Activated naive CD4-positive, alpha-beta T cell treated with anti-CD3 and anti-CD28 coated beads, Interleukin-2, amount 50 U/mL, for 72 hours (primary cell): Measurements from ENCODE around the gene FOXO1. TPM values are rescaled to one million over a fixed set of nuclear protein-coding genes. Genes with fewer than 3 reads are reported as not detected.

Experiments
- ATAC-seq, 2 donors: fragments of 150-1000 bp; cut with Tn5 transposase; 2 replicates each; pipeline ENCODE4 v1.10.0; 2021; ENCODE audit warnings: mild to moderate bottlenecking in 2 of 2, moderate library complexity in 2 of 2
- DNase-seq, 2 donors: peaks; one replicate each; pipeline ENCODE4 v3.0.0; 2021 to 2022; ENCODE audit warnings: low spot score in 2 of 2
- H3K27ac Mint-ChIP-seq, 2 donors: one replicate each; pipeline ENCODE4 v1.8.0; 2022; ENCODE audit warnings: mild to moderate bottlenecking in 2 of 2, mixed read lengths in 2 of 2
- H3K36me3 Mint-ChIP-seq, 2 donors: one replicate each; pipeline ENCODE4 v1.8.0; 2022; ENCODE audit warnings: mixed read lengths in 2 of 2
- H3K9me3 Mint-ChIP-seq, 2 donors: one replicate each; pipeline ENCODE4 v1.8.0; 2022; ENCODE audit warnings: mixed read lengths in 2 of 2
- total RNA-seq, 2 donors: library from RNA; stranded (reverse); gene quantifications; one replicate each; pipeline ENCODE4 v1.2.3, GENCODE V29; 2022

Gene FOXO1
- total RNA-seq, 2 donors from 2014 or later, result 40.4 to 57.8 TPM

DNA sequence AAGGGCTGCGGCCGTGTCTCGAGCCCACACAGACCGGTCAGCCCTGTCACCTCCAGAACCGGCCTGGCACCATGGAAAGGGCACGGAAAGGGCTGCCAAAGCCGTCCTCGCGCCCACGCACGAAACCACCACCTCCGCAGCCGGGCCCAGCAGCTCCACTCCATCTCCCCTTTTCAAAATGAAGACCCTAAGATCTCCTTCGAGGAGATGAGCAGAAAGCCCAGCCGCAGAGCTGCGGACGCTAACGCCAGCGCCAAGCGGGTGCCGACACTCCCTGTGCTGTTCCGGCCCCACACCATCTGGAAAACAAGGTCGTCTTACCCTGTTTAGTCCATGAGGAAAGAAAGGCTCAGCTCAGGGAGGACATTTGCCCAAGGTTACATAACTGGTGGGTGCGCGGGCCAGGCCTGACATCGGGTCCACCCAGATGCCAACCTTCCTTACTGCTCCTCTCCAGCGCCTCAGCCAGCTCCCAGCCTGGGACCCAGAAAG is 131.1 kb downstream of the FOXO1 start:
- peak overlapping the region in 1 of 2 donors; percentile 65 for H3K27ac Mint-ChIP-seq

GRCh38 chr13:40534456-40534855 is 132.0 kb downstream of the FOXO1 start:
- ATAC-seq (no peak), DNase-seq (no peak)
- H3K36me3 Mint-ChIP-seq, result peaks cover 0 to 11% of the 10 kb centered on the region in 2 donors
- no peak overlapping the region for H3K27ac Mint-ChIP-seq
- H3K9me3 Mint-ChIP-seq, result peaks cover 0 to 6% of the 10 kb centered on the region in 2 donors

More for the DNA sequence above, 131.1 kb downstream of the FOXO1 start:
- peaks cover 0 to 6% of the 10 kb centered on the region in 2 donors for H3K9me3 Mint-ChIP-seq
- DNase-seq (no peak), ATAC-seq (peak in 1 of 2 donors; percentile 28)
- peaks cover 0 to 8% of the 10 kb centered on the region in 2 donors for H3K36me3 Mint-ChIP-seq

DNA sequence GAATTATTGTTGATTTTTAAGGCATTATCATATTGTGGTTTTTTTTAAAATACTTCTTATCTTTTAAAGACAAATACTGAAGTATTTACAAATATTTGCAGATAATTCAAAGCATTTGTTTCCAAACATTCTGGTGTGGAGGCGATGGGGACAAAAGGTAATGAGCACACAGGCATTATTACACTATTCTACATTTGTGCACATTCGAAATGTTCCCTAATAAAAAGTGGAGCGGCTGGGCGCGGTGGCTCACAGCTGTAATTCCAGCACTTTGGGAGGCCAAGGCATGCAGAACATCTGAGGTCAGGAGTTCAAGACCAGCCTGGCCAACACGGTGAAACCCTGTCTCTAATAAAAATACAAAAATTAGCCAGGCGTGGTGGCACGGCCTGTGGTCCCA is 133.4 kb downstream of the FOXO1 start:
- Mint-ChIP-seq H3K9me3 (peaks cover 1 to 8% of the 10 kb centered on the region in 2 donors), H3K36me3 (peaks cover 0 to 19% of the 10 kb centered on the region in 2 donors), H3K27ac (no peak overlapping the region)
- DNase-seq, result no peak
- no peak for ATAC-seq

DNA sequence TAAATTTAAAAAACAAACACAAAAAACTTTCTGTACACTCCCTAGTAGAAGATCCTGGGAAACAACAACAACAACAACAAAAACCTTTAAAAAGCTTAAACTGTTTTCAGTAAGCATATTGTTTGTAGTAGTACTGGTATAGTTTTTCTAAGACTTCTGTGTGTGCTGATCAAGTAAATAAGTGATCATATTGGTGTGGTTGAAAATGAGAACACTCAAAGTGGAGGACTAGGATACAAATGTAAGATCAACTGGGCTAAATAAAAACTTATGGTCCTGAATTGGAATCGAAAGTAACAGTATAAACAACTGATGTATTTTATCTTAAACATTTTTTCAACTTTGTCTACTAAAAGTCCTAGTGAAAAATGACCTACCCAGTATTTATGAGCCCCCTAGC is 135.5 kb downstream of the FOXO1 start:
- Mint-ChIP-seq H3K36me3 (peaks cover 9 to 33% of the 10 kb centered on the region in 2 donors), H3K9me3 (peaks cover 7 to 11% of the 10 kb centered on the region in 2 donors), H3K27ac (no peak overlapping the region)
- no peak for ATAC-seq
- DNase-seq, result no peak

GRCh38 chr13:40528881-40529280 is 137.6 kb downstream of the FOXO1 start:
- peaks cover 7 to 11% of the 10 kb centered on the region in 2 donors for H3K9me3 Mint-ChIP-seq
- no peak for ATAC-seq
- H3K27ac Mint-ChIP-seq, result no peak overlapping the region
- H3K36me3 Mint-ChIP-seq, result peaks cover 9 to 33% of the 10 kb centered on the region in 2 donors
- no peak for DNase-seq

- DNase-seq (no peak), ATAC-seq (no peak)
- Mint-ChIP-seq H3K9me3 (peaks cover 7 to 11% of the 10 kb centered on the region in 2 donors), H3K36me3 (peaks cover 9 to 33% of the 10 kb centered on the region in 2 donors), H3K27ac (no peak overlapping the region)
These were observed 138.5 kb downstream of the FOXO1 start for GRCh38 chr13:40527914-40528313.

- DNase-seq (no peak), ATAC-seq (no peak)
- peaks cover 16 to 25% of the 10 kb centered on the region in 2 donors for H3K36me3 Mint-ChIP-seq
- H3K27ac Mint-ChIP-seq, result peak overlapping the region; percentile 52 to 72
- peaks cover 7 to 13% of the 10 kb centered on the region in 2 donors for H3K9me3 Mint-ChIP-seq
These were observed 144.2 kb downstream of the FOXO1 start for GRCh38 chr13:40522282-40522681.

DNA sequence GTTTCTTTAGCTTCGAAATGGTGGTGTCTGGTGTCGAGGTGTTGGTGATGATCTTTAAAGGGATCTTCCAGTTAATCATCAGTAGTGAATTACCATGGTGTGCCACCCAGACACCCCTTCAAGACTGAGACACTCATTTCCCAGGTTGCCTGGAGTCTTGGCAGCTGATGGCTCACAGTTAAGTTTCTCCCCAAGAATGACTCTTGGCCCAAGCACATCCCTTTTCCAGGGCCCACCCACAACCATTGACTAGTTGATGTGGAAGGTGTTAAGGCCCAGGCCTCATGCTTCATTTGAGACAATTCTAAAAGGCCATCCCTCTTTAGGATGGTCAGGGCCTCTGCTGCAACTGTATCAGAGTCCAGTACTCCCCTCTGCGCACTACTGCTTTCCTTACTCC is 145.5 kb downstream of the FOXO1 start:
- Mint-ChIP-seq H3K36me3 (peaks cover 15 to 20% of the 10 kb centered on the region in 2 donors), H3K9me3 (peaks cover 7 to 14% of the 10 kb centered on the region in 2 donors), H3K27ac (no peak overlapping the region)
- DNase-seq (no peak), ATAC-seq (no peak)

DNA sequence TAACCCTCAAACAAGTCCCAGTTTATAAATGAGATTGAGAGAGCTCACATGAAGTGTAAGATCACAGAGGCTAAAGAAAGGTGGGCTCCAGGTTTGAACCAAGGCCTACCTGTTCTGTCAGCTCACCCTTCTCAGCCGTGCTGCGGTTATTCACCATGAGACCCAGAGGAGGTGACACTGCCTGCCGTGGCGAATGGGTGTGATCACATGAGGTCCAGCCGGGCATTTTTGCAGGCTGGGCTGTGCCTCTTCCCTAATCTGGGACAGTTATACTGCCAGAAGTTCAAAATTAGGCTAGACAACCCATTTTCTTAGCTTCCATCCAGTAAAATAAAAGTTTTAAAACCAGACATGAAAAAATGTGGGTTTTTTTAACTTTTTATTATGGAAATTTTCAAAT is 146.8 kb downstream of the FOXO1 start:
- Mint-ChIP-seq H3K27ac (peak overlapping the region in 1 of 2 donors; percentile 29), H3K36me3 (peaks cover 15 to 25% of the 10 kb centered on the region in 2 donors), H3K9me3 (peaks cover 7 to 18% of the 10 kb centered on the region in 2 donors)
- no peak for ATAC-seq
- no peak for DNase-seq

DNA sequence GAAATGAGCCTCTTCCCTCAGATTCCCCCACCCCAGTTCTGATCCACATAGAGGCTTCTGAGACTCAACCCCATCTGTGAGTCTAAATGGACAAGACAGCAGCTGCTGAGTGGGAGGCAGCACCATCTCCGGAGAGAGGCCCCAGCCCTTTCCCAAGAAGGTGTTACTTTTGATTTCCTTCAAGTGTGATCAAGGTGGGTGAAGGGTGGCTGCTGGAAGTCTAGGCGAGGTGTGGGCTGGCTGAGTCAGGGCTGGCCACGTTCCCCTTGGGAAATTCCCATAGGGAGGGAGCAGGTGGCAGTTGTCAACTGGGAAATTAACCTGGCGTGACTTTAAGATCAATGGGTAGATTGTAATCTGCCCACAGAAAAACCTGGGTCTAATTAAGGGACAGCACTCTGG is 148.0 kb downstream of the FOXO1 start:
- ATAC-seq (peak; percentile 77 to 79), DNase-seq (peak; percentile 66 to 88)
- Mint-ChIP-seq H3K36me3 (peaks cover 15 to 33% of the 10 kb centered on the region in 2 donors), H3K9me3 (peaks cover 7 to 18% of the 10 kb centered on the region in 2 donors), H3K27ac (peak overlapping the region; percentile 96)

DNA sequence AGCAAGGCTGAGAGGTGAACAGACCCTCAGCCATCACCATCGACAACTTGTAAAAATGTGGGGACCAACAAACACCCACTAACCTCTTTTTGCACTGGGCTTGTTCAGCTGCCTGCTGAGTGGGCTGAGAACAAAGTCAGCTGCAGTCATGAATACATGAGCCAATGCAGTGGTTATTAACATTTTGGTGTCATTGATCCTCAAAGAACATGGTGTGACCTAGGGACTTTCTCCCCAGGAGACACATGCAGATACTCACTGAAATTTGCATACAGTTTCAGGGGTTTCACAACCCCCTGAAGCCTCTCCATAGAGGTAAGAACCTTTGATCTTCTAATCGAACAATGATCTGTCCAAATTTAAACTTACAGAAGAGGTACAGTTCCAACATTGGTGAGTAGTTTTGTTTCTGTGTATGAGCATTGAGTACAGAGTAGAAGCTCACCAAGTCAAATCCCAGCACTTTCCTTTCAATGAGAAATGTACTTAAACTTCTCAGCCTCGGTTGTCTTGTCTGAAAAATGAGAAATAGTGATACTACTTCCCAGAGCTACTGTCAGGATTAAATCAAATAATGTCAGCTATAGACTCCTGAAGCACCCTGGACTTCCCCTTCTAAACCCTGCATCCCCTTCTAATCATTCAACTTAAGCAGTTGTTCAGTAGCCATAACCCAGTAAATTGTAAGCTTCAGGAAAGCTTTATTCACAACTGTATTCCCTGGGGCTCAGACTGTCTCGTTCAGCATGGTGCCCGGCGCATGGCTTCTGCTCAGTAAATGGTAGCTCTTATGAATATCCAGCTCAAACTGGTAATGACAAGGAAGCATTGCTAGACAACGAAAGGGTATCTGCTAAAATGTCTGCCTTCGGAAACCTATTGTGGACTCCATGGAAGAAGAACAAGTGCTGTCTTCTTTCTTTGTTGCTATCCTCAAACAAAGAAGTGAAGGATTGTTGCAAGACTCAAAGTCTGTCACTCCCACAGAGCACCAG is 148.7 kb downstream of the FOXO1 start:
- peaks cover 7 to 18% of the 10 kb centered on the region in 2 donors for H3K9me3 Mint-ChIP-seq
- H3K27ac Mint-ChIP-seq, result peak overlapping the region; percentile 96
- peak in 1 of 2 donors; percentile 35 for DNase-seq
- H3K36me3 Mint-ChIP-seq, result peaks cover 15 to 33% of the 10 kb centered on the region in 2 donors
- peak; percentile 74 to 78 for ATAC-seq

- Mint-ChIP-seq H3K36me3 (peaks cover under 1 to 18% of the 10 kb centered on the region in 2 donors), H3K9me3 (peaks cover 0 to 7% of the 10 kb centered on the region in 2 donors), H3K27ac (peak overlapping the region in 1 of 2 donors; percentile 33)
- ATAC-seq (no peak), DNase-seq (no peak)
These were observed 150.7 kb downstream of the FOXO1 start for GRCh38 chr13:40515702-40516101.

DNA sequence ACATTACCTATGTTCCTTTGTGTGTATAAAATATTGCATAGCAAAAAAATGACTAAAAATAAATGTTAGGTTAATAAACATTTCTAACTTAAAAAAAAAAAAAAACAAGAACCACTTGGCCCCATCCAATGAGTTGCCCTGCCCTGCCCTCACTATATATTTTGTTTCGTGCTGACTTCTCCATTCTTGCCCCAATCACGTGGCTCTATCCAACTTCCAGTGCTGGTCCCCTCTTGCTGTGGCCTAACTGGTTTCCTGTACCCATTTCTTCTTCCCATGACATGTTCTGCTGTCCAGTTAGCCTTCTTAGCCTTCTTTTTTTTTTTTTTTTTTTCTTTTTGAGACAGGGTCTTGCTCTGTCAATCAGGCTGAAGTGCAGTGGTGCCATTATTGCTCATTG is 151.6 kb downstream of the FOXO1 start:
- H3K36me3 Mint-ChIP-seq, result peaks cover 0 to 20% of the 10 kb centered on the region in 2 donors
- H3K9me3 Mint-ChIP-seq, result peaks cover 0 to 9% of the 10 kb centered on the region in 2 donors
- DNase-seq, result no peak
- no peak for ATAC-seq
- H3K27ac Mint-ChIP-seq, result no peak overlapping the region

GRCh38 chr13:40509876-40510275 is 156.6 kb downstream of the FOXO1 start:
- DNase-seq, result no peak
- no peak for ATAC-seq
- no peak overlapping the region for H3K27ac Mint-ChIP-seq
- H3K36me3 Mint-ChIP-seq, result peaks cover 0 to 29% of the 10 kb centered on the region in 2 donors
- peaks cover 0 to 15% of the 10 kb centered on the region in 2 donors for H3K9me3 Mint-ChIP-seq

GRCh38 chr13:40508767-40509342 is 157.6 kb downstream of the FOXO1 start:
- Mint-ChIP-seq H3K27ac (peak overlapping the region in 1 of 2 donors; percentile 88), H3K36me3 (peaks cover 0 to 22% of the 10 kb centered on the region in 2 donors), H3K9me3 (peaks cover 0 to 15% of the 10 kb centered on the region in 2 donors)
- ATAC-seq, result peak; percentile 61 to 68
- no peak for DNase-seq

GRCh38 chr13:40508127-40508526 is 158.3 kb downstream of the FOXO1 start:
- peak overlapping the region; percentile 50 to 88 for H3K27ac Mint-ChIP-seq
- peaks cover 0 to 21% of the 10 kb centered on the region in 2 donors for H3K36me3 Mint-ChIP-seq
- ATAC-seq (peak; percentile 28 to 77), DNase-seq (no peak)
- peaks cover 0 to 15% of the 10 kb centered on the region in 2 donors for H3K9me3 Mint-ChIP-seq
